Measurements from ENCODE around the gene ABCA5.

DNA sequence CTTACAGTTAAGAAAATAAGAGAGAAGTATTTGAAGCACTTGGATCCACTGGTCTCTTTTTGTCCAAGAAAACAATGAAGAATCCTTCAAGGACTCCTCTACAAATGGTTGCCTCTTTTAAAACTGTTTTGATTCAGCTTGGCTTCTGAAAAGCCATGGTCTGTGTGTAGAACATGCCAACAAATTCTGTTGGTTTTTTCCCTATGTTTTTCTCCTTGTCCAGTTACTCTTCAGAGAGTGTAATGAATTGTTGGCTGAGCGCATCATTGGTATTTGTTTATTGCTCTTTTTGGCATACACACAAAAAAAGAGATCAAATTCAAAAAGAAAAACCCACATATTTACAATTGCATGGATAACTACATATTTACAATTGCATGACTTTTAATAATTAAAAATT lies 98.4 kb downstream of the ABCA5 start, which contains the start of gene ABCA10:
- TF ChIP-seq REST (IDR thresholded peaks at IDR 0.05; ENCODE audit: borderline replicate concordance) (no peak), MXI1 (conservative IDR thresholded peaks at IDR 0.05; ENCODE audit: poor library complexity, severe bottlenecking) (no peak)
- TF ChIP-seq, protein P1, sequence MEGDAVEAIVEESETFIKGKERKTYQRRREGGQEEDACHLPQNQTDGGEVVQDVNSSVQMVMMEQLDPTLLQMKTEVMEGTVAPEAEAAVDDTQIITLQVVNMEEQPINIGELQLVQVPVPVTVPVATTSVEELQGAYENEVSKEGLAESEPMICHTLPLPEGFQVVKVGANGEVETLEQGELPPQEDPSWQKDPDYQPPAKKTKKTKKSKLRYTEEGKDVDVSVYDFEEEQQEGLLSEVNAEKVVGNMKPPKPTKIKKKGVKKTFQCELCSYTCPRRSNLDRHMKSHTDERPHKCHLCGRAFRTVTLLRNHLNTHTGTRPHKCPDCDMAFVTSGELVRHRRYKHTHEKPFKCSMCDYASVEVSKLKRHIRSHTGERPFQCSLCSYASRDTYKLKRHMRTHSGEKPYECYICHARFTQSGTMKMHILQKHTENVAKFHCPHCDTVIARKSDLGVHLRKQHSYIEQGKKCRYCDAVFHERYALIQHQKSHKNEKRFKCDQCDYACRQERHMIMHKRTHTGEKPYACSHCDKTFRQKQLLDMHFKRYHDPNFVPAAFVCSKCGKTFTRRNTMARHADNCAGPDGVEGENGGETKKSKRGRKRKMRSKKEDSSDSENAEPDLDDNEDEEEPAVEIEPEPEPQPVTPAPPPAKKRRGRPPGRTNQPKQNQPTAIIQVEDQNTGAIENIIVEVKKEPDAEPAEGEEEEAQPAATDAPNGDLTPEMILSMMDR (IDR thresholded peaks at IDR 0.05; ENCODE audit: poor library complexity, severe bottlenecking) = no peak
